ENCODE results near the gene MAFB. TPM values are rescaled to one million over a fixed set of nuclear protein-coding genes. Genes with fewer than 3 reads are reported as not detected.

The MAFB gene
- total RNA-seq, 2 experiments from 2014 or later, result not detected

DNA sequence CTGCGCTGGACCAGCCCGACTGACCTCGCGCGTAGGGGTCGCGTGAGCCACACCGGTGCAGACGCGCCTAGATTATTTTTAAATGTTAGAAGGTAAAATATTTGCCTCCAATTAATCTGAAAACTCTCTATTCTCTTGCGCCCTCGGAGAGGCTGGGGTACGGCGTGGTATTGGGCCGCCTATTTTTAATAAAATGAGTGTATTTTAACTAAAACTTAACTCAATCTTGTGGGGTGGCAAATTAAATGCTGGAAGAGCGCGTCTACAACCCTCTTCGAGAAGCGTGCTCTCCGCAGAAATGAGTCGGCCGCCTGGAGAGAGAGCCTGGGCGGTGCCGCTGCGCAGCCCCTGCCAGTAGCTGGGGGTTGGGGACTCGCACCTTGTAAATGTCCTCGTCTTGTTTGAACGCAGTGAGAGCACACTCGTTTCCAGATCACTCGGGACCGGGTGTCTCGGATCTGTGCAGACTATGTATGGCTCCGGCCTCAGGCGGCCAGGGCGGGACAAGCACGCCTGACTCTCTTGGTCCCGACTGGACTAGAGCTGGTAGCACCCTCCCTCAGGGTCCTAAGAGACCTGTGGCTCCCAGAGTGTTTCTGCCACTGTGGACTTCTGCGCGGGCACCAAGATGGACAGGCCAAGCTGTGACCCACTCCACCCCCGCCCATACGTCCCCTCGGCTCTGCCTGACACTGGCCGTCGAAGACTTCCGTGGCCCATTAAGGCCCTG is 2.0 kb upstream of the MAFB start:
- H3K27ac Mint-ChIP-seq, result no peak overlapping the region
- no peak for DNase-seq
- no peaks in the 10 kb centered on the region for H3K9me3 Mint-ChIP-seq
- H3K4me1 Mint-ChIP-seq, result peaks cover 3% of the 10 kb centered on the region
- H3K36me3 Mint-ChIP-seq, result no peaks in the 10 kb centered on the region
- peaks cover 92% of the 10 kb centered on the region for H3K27me3 Mint-ChIP-seq
- no peak overlapping the region for H3K4me3 Mint-ChIP-seq

- no peaks in the 10 kb centered on the region for H3K36me3 Mint-ChIP-seq
These were observed 1.2 kb upstream of the MAFB start for GRCh38 chr20:40689943-40690835.

GRCh38 chr20:40688129-40689099 is 622 bp downstream of the MAFB start:
- H3K27ac Mint-ChIP-seq, result no peak overlapping the region
- H3K4me3 Mint-ChIP-seq, result peak overlapping the region; percentile 47
- H3K4me1 Mint-ChIP-seq, result peaks cover 3% of the 10 kb centered on the region
- H3K27me3 Mint-ChIP-seq, result peaks cover 94% of the 10 kb centered on the region
- no peaks in the 10 kb centered on the region for H3K9me3 Mint-ChIP-seq
- H3K36me3 Mint-ChIP-seq, result no peaks in the 10 kb centered on the region
- no peak for DNase-seq

More at GRCh38 chr20:40689943-40690835, 1.2 kb upstream of the MAFB start:
- Mint-ChIP-seq H3K27me3 (peaks cover 94% of the 10 kb centered on the region), H3K27ac (no peak overlapping the region), H3K9me3 (no peaks in the 10 kb centered on the region), H3K4me3 (peak overlapping the region; percentile 60), H3K4me1 (peaks cover 3% of the 10 kb centered on the region)
- DNase-seq, result peak; percentile 75

- Mint-ChIP-seq H3K27ac (no peak overlapping the region), H3K4me1 (peaks cover 3% of the 10 kb centered on the region), H3K9me3 (no peaks in the 10 kb centered on the region), H3K27me3 (peaks cover 94% of the 10 kb centered on the region), H3K4me3 (no peak overlapping the region), H3K36me3 (no peaks in the 10 kb centered on the region)
- no peak for DNase-seq
These were observed 1.5 kb downstream of the MAFB start for GRCh38 chr20:40687384-40688128.

GRCh38 chr20:40686893-40687292 is 2.1 kb downstream of the MAFB start:
- H3K4me1 Mint-ChIP-seq, result peaks cover 3% of the 10 kb centered on the region
- H3K9me3 Mint-ChIP-seq, result no peaks in the 10 kb centered on the region
- no peak overlapping the region for H3K4me3 Mint-ChIP-seq
- no peak for DNase-seq
- H3K36me3 Mint-ChIP-seq, result no peaks in the 10 kb centered on the region
- no peak overlapping the region for H3K27ac Mint-ChIP-seq
- peaks cover 94% of the 10 kb centered on the region for H3K27me3 Mint-ChIP-seq

- H3K4me3 Mint-ChIP-seq, result no peak overlapping the region
- H3K9me3 Mint-ChIP-seq, result no peaks in the 10 kb centered on the region
- H3K36me3 Mint-ChIP-seq, result no peaks in the 10 kb centered on the region
- no peak for DNase-seq
- H3K27ac Mint-ChIP-seq, result no peak overlapping the region
- H3K27me3 Mint-ChIP-seq, result peaks cover 94% of the 10 kb centered on the region
- H3K4me1 Mint-ChIP-seq, result peaks cover 3% of the 10 kb centered on the region
These were observed 2.6 kb downstream of the MAFB start for GRCh38 chr20:40686434-40686882.

GRCh38 chr20:40685349-40685748 is 3.7 kb downstream of the MAFB start:
- Mint-ChIP-seq H3K36me3 (no peaks in the 10 kb centered on the region), H3K4me3 (no peak overlapping the region), H3K9me3 (no peaks in the 10 kb centered on the region), H3K27ac (no peak overlapping the region), H3K4me1 (peaks cover 3% of the 10 kb centered on the region), H3K27me3 (peaks cover 92% of the 10 kb centered on the region)
- DNase-seq, result no peak

DNA sequence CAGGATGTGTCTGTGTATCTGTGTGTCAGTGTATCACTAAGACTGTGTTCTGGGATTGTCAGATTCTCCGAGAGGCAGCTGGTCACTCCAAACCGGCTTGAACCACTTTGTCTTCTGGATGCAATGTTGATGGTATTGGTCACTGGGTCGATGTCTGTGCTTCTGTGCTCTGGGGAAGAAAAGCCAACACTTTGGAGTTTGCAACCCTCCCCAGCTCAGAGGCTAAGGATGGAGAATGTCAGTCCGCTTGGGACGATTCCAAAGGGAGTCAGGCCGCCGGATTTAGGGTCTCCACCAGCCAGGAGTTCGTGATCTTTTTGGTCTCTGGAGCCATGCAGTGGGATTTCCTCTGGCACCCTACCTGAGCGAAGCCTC is 5.2 kb downstream of the MAFB start:
- Mint-ChIP-seq H3K36me3 (no peaks in the 10 kb centered on the region), H3K4me1 (no peaks in the 10 kb centered on the region), H3K4me3 (no peak overlapping the region), H3K9me3 (no peaks in the 10 kb centered on the region), H3K27me3 (peaks cover 81% of the 10 kb centered on the region), H3K27ac (no peak overlapping the region)
- DNase-seq, result no peak

DNA sequence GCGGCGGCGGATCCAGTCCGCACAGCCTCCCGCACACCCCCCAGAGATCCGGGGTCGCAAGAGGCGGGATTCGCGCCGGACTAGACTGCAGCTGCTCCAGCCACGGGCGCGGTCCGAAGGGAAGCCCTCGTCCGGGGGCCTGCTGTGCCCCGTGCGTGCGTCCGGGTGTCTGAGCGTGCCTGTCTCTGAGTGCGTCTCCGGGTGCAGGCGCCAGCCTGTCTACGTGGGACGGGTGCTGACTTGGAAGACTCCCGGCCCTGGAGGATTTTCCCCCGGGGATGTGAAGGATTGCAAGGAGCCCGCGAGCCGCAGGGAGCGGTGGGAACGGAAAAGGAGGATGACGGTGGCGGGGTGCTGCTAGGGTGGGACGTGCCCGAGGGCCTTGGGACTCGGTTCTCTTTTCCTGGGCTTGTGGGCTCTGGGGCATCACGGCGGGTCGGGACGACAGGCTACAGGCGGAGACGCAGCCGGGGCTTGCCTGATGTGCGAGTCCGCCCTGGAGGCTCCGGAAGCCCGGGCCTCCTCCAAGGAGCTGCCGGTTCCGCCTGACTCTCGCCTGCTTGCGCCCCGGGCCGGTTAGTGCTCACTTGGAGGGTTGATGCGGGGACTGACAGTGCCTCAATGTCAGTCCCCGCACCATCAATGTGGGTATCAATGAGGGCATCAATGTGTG is 5.7 kb downstream of the MAFB start:
- Mint-ChIP-seq H3K4me1 (no peaks in the 10 kb centered on the region), H3K9me3 (no peaks in the 10 kb centered on the region), H3K27me3 (peaks cover 77% of the 10 kb centered on the region), H3K36me3 (no peaks in the 10 kb centered on the region), H3K27ac (no peak overlapping the region), H3K4me3 (no peak overlapping the region)
- DNase-seq, result no peak

DNA sequence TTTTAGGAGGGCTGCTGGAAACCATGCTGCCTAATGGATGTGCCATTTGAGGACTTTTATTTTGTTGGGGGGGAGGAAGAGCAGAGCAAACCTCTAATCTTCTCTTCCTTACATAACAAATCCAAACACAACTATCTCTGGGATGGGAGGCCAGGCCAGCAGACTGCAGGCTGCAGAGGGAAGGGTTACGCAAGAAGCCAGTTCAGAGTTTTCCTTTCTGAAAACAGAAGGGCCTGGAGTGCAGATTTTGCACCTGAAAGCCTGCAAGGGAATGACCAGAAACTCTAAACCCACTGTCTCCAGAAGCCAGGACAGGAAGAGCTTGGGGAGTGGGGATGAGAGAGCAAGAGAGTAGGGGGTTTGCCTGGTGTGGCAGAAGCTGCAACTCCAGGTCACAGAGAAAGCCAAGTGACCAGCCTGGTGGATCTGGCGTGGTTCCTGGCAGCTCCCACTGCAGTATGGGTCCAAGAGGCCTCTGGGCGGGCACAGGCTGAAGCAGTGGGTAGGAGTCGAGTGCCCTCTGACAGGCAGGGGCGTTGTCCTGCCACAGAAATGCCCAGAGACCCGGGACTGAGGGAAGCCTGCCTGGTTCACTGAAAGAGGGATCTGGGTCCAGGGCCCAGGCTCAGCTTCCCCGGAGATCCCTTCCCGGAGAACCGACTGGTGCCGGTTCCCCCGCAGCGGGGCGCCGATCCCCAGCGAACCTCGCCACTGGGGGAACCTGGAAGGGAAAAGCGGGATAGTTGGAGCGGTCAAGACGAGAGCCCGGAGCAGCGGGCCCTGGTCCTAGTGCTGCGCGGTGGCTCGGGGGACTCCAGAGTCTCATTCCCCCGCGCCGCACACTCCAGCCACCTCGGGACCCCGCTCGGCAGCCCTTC is 6.7 kb downstream of the MAFB start:
- H3K4me1 Mint-ChIP-seq, result no peaks in the 10 kb centered on the region
- H3K9me3 Mint-ChIP-seq, result no peaks in the 10 kb centered on the region
- H3K27ac Mint-ChIP-seq, result no peak overlapping the region
- no peak overlapping the region for H3K4me3 Mint-ChIP-seq
- no peak for DNase-seq
- peaks cover 75% of the 10 kb centered on the region for H3K27me3 Mint-ChIP-seq
- H3K36me3 Mint-ChIP-seq, result no peaks in the 10 kb centered on the region

GRCh38 chr20:40681684-40682083 is 7.4 kb downstream of the MAFB start:
- no peak for DNase-seq
- no peaks in the 10 kb centered on the region for H3K36me3 Mint-ChIP-seq
- H3K9me3 Mint-ChIP-seq, result no peaks in the 10 kb centered on the region
- H3K4me3 Mint-ChIP-seq, result no peak overlapping the region
- H3K4me1 Mint-ChIP-seq, result no peaks in the 10 kb centered on the region
- no peak overlapping the region for H3K27ac Mint-ChIP-seq
- H3K27me3 Mint-ChIP-seq, result peaks cover 73% of the 10 kb centered on the region

DNA sequence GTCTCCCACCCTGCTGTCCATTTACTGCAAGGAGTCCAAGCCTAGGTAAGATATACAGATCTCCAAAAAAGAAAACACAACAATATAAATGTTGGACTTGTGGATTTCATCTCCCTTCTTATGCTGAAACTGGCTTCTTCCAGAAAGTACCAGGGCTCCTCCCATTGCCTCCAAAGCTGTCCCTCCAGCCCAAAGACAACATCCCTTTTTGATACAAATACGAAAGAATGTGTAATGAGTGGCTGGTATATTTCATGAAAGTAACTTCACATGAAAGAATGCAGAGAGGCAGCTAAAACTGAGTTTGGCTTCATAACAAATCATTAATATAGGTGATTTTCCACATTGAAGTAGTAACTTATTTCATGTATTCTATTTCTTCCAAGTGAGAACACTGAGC is 7.9 kb downstream of the MAFB start:
- Mint-ChIP-seq H3K27ac (no peak overlapping the region), H3K36me3 (no peaks in the 10 kb centered on the region), H3K27me3 (peaks cover 71% of the 10 kb centered on the region), H3K4me1 (no peaks in the 10 kb centered on the region), H3K9me3 (no peaks in the 10 kb centered on the region), H3K4me3 (no peak overlapping the region)
- no peak for DNase-seq
